A549 (cell line): Measurements from ENCODE around the gene SLITRK5. TPM values are rescaled to one million over a fixed set of nuclear protein-coding genes. Genes with fewer than 3 reads are reported as not detected.

Experiments used
- ATAC-seq, 2 experiments: fragments of 200-7000 bp in 1 of 2; fragments of >200 bp in 1 of 2; cut with Nextera tagmentation in 1 of 2; cut with Tn5 transposase in 1 of 2; 3 replicates each; pipeline versions ENCODE4 v1.8.0 to v1.9.1; 2018 to 2020; ENCODE audit warnings: mild to moderate bottlenecking in 1 of 2, moderate library complexity in 1 of 2
- CTCF ChIA-PET: fragments of 300-600 bp; sonication (Branson Sonifier 250); formaldehyde crosslinking; extraction: SDS; loops from one replicate; lab custom pipeline; 2021; ENCODE audit warnings: antibody characterized with exemption, inconsistent platforms; lab: Yijun Ruan, JAX
- POLR2A ChIA-PET: fragments of 350-600 bp; formaldehyde crosslinking; extraction: SDS; loops from one replicate; lab custom pipeline; 2021; ENCODE audit warnings: antibody characterized with exemption, inconsistent platforms; lab: Yijun Ruan, JAX
- DNase-seq, 2 experiments: peaks; one replicate each; pipeline versions ENCODE4 v3.0.0 to v3.0.0-alpha.2; 2011 to 2016; ENCODE audit warnings: low read depth in 1 of 2, low spot score in 1 of 2
- FAIRE-seq: peaks from 2 replicates; lab custom pipeline; 2011; peaks lifted over from hg19 to GRCh38; lab: Jason Lieb, UNC
- H3K27ac ChIP-seq, 2 experiments: fragments of >200 bp; sonication (Bioruptor Twin); formaldehyde crosslinking; 3 replicates each; pipeline ENCODE4 v1.5.1; 2016 to 2017
- H3K4me1 ChIP-seq: fragments of >200 bp; sonication (Bioruptor Twin); formaldehyde crosslinking; 3 replicates; pipeline ENCODE4 v1.6.1; 2016
- H3K4me2 ChIP-seq: fragments of >200 bp; sonication (Bioruptor Twin); formaldehyde crosslinking; 3 replicates; pipeline ENCODE4 v1.6.1; 2016
- H3K4me3 ChIP-seq: fragments of >200 bp; sonication (Bioruptor Twin); formaldehyde crosslinking; 3 replicates; pipeline ENCODE4 v1.5.1; 2016
- H3K9me3 ChIP-seq: fragments of >200 bp; sonication (Bioruptor Twin); formaldehyde crosslinking; 3 replicates; pipeline ENCODE4 v1.6.1; 2016
- CBX8 ChIP-seq: fragments of 200-600 bp; sonication (generic); IDR thresholded peaks from 2 replicates; pipeline ENCODE4 v1.6.1; 2016
- CEBPB ChIP-seq, 2 experiments: fragments of >200 bp in 1 of 2; sonication (Bioruptor Twin) in 1 of 2; formaldehyde crosslinking in 1 of 2; IDR thresholded peaks; 2 replicates each; pipeline ENCODE4 v1.6.1; 2012 to 2016
- EP300 ChIP-seq, 2 experiments: fragments of >200 bp; sonication (Bioruptor Twin); formaldehyde crosslinking; IDR thresholded peaks; 2 replicates in 1 of 2; 3 replicates in 1 of 2; pipeline ENCODE4 v1.6.1; 2016 to 2017
- ESRRA ChIP-seq: fragments of 150-350 bp; IDR thresholded peaks from 2 replicates; pipeline ENCODE4 v1.6.1; 2014; ENCODE audit warnings: mild to moderate bottlenecking, low read length, borderline replicate concordance
- FOSL2 ChIP-seq, 2 experiments: fragments of 450-650 bp in 1 of 2; fragments of >200 bp in 1 of 2; sonication (Bioruptor Twin) in 1 of 2; formaldehyde crosslinking; IDR thresholded peaks; 2 replicates each; pipeline versions ENCODE4 v1.5.0 to v1.6.1; 2016 to 2020; ENCODE audit warnings: mild to moderate bottlenecking in 1 of 2, moderate library complexity in 1 of 2
- HOXB5 ChIP-seq: fragments of 250-450 bp; sonication (Bioruptor Pico); IDR thresholded peaks from 2 replicates; pipeline ENCODE4 v1.5.0; 2020; ENCODE audit warnings: mild to moderate bottlenecking, moderate library complexity
- KDM1A ChIP-seq: fragments of 200-600 bp; sonication (generic); IDR thresholded peaks from 2 replicates; pipeline ENCODE4 v1.6.1; 2016; ENCODE audit warnings: low read depth, mild to moderate bottlenecking
- NFE2L2 ChIP-seq: fragments of 150-350 bp; conservative IDR thresholded peaks from 2 replicates; pipeline ENCODE4 v1.6.1; 2014; ENCODE audit warnings: low read length
- NPAS2 ChIP-seq: fragments of 250-450 bp; sonication (Bioruptor Pico); IDR thresholded peaks from 2 replicates; pipeline ENCODE4 v1.8.0; 2022; ENCODE audit warnings: mild to moderate bottlenecking, moderate library complexity, borderline replicate concordance
- NR3C1 ChIP-seq: fragments of >200 bp; sonication (Bioruptor Twin); formaldehyde crosslinking; IDR thresholded peaks from 3 replicates; pipeline ENCODE4 v1.6.1; 2017
- RCOR1 ChIP-seq: fragments of 150-350 bp; IDR thresholded peaks from 2 replicates; pipeline ENCODE4 v1.6.1; 2014; ENCODE audit warnings: antibody characterized with exemption, low read length, low read depth
- SMC3 ChIP-seq: fragments of >200 bp; sonication (Bioruptor Twin); formaldehyde crosslinking; IDR thresholded peaks from 3 replicates; pipeline ENCODE4 v1.6.1; 2018; ENCODE audit warnings: inconsistent platforms
- SREBF2 ChIP-seq: fragments of 450-650 bp; IDR thresholded peaks from 2 replicates; pipeline ENCODE4 v1.6.1; 2014; ENCODE audit warnings: mild to moderate bottlenecking, moderate library complexity
- TP53 ChIP-seq: fragments of 250-450 bp; sonication (Bioruptor Pico); IDR thresholded peaks from 2 replicates; pipeline ENCODE4 v1.5.0; 2021; ENCODE audit warnings: mild to moderate bottlenecking, moderate library complexity
- WGBS: methylation state at CpG from one replicate; pipeline ENCODE4 v1.1.6; 2017; ENCODE audit errors: missing lambda C conversion rate; 5-methylcytosine and 5-hydroxymethylcytosine counted together
- polyA plus RNA-seq, 4 experiments: library from polyadenylated mRNA; depleted of rRNA in 3 of 4; stranded (reverse); fragments of >200 nt; fragmentation: RNase III in 1 of 4; extraction: RNeasy Plus Mini Kit Qiagen cat#74134 plus additional on column Dnase treatment in 1 of 4; gene quantifications; 2 replicates in 3 of 4; 3 replicates in 1 of 4; pipeline ENCODE4 v1.2.3, GENCODE V29; 2011 to 2017
- TF ChIP-seq, protein P1 (sequence below): fragments of 450-650 bp; IDR thresholded peaks from 2 replicates; pipeline ENCODE4 v1.6.1; 2014; ENCODE audit warnings: antibody characterized with exemption
- TF ChIP-seq, protein P2 (sequence below): IDR thresholded peaks from 2 replicates; pipeline ENCODE4 v1.6.1; 2012; ENCODE audit warnings: low read depth, borderline replicate concordance
- TF ChIP-seq, protein P3 (sequence below): fragments of 200-600 bp; sonication (generic); IDR thresholded peaks from 2 replicates; pipeline ENCODE4 v1.6.1; 2016; ENCODE audit warnings: antibody characterized with exemption, mild to moderate bottlenecking, moderate library complexity
- TF ChIP-seq, protein P4 (sequence below): IDR thresholded peaks from 2 replicates; pipeline ENCODE4 v1.6.1; 2012
- TF ChIP-seq, protein P5 (sequence below): IDR thresholded peaks from 2 replicates; pipeline ENCODE4 v1.6.1; 2012

The SLITRK5 gene
- polyA plus RNA-seq, 2 of the 4 experiments (the other 2 are of a cell fraction): 0.22 to 0.28 TPM

DNA sequence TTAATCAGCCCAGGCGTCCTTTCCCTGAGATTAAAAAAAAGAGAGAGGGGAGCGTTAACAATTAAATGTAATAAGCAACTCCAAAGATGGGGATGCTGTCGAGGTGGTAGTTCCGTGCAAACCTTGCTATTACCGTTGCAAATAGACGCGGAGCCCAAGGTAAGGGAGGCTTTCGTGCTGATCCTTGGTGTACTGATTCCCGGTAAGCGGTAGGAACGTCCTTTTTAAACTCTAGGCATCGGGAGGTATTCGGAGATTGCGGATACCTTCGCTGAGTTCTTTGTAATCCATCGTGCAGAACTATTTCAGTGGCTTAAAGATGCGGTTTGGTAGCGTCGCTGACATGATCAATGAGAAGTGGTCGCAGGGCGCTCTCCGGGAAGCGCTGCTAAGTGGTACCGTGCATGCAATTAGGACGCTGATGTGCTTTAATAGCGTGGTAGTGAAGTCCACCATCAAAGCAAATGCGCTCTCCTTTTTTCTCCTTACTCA, 3.1 kb downstream of the SLITRK5 start:
- Histone ChIP-seq H3K27ac (no peak overlapping the region), H3K4me3 (no peak overlapping the region), H3K4me2 (no peak overlapping the region), H3K9me3 (no peaks in the 10 kb centered on the region), H3K4me1 (peaks cover 16% of the 10 kb centered on the region; the same call in 2 of the 3 replicates)
- POLR2A ChIA-PET: no interaction called here
- FAIRE-seq: no peak
- CTCF ChIA-PET: no interaction called here
- no peak for ATAC-seq
- no peak for DNase-seq
- no peak for TF ChIP-seq CBX8
- no peak for TF ChIP-seq NPAS2 (CRISPR knock-in tag)
- 91% methylated on average over 27 of the region's 27 CpGs for WGBS

DNA sequence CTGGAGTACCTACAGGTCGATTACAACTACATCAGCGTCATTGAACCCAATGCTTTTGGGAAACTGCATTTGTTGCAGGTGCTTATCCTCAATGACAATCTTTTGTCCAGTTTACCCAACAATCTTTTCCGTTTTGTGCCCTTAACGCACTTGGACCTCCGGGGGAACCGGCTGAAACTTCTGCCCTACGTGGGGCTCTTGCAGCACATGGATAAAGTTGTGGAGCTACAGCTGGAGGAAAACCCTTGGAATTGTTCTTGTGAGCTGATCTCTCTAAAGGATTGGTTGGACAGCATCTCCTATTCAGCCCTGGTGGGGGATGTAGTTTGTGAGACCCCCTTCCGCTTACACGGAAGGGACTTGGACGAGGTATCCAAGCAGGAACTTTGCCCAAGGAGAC, 4.7 kb downstream of the SLITRK5 start:
- no peak overlapping the region for H3K4me2 ChIP-seq
- no peak for ATAC-seq
- no peak for TF ChIP-seq KDM1A
- no peak for TF ChIP-seq NFE2L2
- TF ChIP-seq, protein P1, sequence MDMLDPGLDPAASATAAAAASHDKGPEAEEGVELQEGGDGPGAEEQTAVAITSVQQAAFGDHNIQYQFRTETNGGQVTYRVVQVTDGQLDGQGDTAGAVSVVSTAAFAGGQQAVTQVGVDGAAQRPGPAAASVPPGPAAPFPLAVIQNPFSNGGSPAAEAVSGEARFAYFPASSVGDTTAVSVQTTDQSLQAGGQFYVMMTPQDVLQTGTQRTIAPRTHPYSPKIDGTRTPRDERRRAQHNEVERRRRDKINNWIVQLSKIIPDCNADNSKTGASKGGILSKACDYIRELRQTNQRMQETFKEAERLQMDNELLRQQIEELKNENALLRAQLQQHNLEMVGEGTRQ: no peak
- no peak for TF ChIP-seq TP53 (CRISPR knock-in tag)
- TF ChIP-seq FOSL2 (IDR thresholded peaks at IDR 0.05): no peak
- no peak for TF ChIP-seq FOSL2 (CRISPR knock-in tag; IDR thresholded peaks at IDR 0.05)
- TF ChIP-seq SREBF2: no peak
- no peak for TF ChIP-seq NR3C1
- TF ChIP-seq, protein P2, sequence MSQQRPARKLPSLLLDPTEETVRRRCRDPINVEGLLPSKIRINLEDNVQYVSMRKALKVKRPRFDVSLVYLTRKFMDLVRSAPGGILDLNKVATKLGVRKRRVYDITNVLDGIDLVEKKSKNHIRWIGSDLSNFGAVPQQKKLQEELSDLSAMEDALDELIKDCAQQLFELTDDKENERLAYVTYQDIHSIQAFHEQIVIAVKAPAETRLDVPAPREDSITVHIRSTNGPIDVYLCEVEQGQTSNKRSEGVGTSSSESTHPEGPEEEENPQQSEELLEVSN: no peak
- no peak for TF ChIP-seq ESRRA
- TF ChIP-seq CBX8: no peak
- TF ChIP-seq CEBPB (IDR thresholded peaks at IDR 0.05): no peak
- TF ChIP-seq, protein P3, sequence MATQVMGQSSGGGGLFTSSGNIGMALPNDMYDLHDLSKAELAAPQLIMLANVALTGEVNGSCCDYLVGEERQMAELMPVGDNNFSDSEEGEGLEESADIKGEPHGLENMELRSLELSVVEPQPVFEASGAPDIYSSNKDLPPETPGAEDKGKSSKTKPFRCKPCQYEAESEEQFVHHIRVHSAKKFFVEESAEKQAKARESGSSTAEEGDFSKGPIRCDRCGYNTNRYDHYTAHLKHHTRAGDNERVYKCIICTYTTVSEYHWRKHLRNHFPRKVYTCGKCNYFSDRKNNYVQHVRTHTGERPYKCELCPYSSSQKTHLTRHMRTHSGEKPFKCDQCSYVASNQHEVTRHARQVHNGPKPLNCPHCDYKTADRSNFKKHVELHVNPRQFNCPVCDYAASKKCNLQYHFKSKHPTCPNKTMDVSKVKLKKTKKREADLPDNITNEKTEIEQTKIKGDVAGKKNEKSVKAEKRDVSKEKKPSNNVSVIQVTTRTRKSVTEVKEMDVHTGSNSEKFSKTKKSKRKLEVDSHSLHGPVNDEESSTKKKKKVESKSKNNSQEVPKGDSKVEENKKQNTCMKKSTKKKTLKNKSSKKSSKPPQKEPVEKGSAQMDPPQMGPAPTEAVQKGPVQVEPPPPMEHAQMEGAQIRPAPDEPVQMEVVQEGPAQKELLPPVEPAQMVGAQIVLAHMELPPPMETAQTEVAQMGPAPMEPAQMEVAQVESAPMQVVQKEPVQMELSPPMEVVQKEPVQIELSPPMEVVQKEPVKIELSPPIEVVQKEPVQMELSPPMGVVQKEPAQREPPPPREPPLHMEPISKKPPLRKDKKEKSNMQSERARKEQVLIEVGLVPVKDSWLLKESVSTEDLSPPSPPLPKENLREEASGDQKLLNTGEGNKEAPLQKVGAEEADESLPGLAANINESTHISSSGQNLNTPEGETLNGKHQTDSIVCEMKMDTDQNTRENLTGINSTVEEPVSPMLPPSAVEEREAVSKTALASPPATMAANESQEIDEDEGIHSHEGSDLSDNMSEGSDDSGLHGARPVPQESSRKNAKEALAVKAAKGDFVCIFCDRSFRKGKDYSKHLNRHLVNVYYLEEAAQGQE: no peak
- no peak for TF ChIP-seq EP300 (IDR thresholded peaks at IDR 0.05)
- TF ChIP-seq HOXB5 (CRISPR knock-in tag): no peak
- TF ChIP-seq SMC3: no peak
- TF ChIP-seq NPAS2 (CRISPR knock-in tag): no peak
- TF ChIP-seq, protein P4, sequence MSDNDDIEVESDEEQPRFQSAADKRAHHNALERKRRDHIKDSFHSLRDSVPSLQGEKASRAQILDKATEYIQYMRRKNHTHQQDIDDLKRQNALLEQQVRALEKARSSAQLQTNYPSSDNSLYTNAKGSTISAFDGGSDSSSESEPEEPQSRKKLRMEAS: no peak
- no peak for TF ChIP-seq RCOR1
- TF ChIP-seq, protein P5, sequence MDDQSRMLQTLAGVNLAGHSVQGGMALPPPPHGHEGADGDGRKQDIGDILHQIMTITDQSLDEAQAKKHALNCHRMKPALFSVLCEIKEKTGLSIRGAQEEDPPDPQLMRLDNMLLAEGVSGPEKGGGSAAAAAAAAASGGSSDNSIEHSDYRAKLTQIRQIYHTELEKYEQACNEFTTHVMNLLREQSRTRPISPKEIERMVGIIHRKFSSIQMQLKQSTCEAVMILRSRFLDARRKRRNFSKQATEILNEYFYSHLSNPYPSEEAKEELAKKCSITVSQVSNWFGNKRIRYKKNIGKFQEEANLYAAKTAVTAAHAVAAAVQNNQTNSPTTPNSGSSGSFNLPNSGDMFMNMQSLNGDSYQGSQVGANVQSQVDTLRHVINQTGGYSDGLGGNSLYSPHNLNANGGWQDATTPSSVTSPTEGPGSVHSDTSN: no peak
- no peak overlapping the region for H3K27ac ChIP-seq
- no peaks in the 10 kb centered on the region for H3K9me3 ChIP-seq
- ChIA-PET POLR2A (no interaction called here), CTCF (no interaction called here)
- no peak for DNase-seq
- peaks cover 11% of the 10 kb centered on the region; the same call in 2 of the 3 replicates for H3K4me1 ChIP-seq
- 89% methylated on average over 10 of the region's 10 CpGs for WGBS
- no peak for FAIRE-seq
- no peak overlapping the region for H3K4me3 ChIP-seq
